K562 (cell line): ENCODE measurements around the gene ITSN1.

Experiments used
- BACH1 ChIP-seq: fragments of 200-800 bp; sonication (Bioruptor generic); IDR thresholded peaks from 2 replicates; pipeline ENCODE4 v1.6.1; 2016; ENCODE audit warnings: missing genetic modification characterization, missing compliant biosample characterization
- EP300 ChIP-seq: IDR thresholded peaks from 2 replicates; pipeline ENCODE4 v1.6.1; 2012; ENCODE audit warnings: low read length, improper control_type of control experiment
- FOS ChIP-seq: IDR thresholded peaks from 3 replicates; pipeline ENCODE4 v1.6.1; 2011; ENCODE audit not compliant: insufficient read length; ENCODE audit errors: extremely low read depth
- FOXP4 ChIP-seq: sonication (generic); formaldehyde crosslinking; IDR thresholded peaks from 2 replicates; pipeline ENCODE4 v1.8.0; 2022; ENCODE audit warnings: mild to moderate bottlenecking, missing genetic modification reagents, borderline replicate concordance
- MAX ChIP-seq: sonication (generic); formaldehyde crosslinking; IDR thresholded peaks from 2 replicates; pipeline ENCODE4 v1.9.0; 2022; ENCODE audit warnings: mild to moderate bottlenecking, missing genetic modification reagents
- POLR3G ChIP-seq: IDR thresholded peaks from 2 replicates; pipeline ENCODE4 v1.6.1; 2011; ENCODE audit not compliant: insufficient read length, insufficient replicate concordance; ENCODE audit errors: extremely low read depth
- RBM34 ChIP-seq: fragments of 200-400 bp; formaldehyde crosslinking; IDR thresholded peaks from 2 replicates; pipeline ENCODE4 v1.6.1; 2018; ENCODE audit warnings: low read length, borderline replicate concordance; ENCODE audit not compliant: insufficient read depth
- TSC22D4 ChIP-seq: fragments of 450-650 bp; IDR thresholded peaks from 2 replicates; pipeline ENCODE4 v1.6.1; 2016; ENCODE audit warnings: missing genetic modification characterization, missing biosample characterization, control low read depth
- XRCC4 ChIP-seq: IDR thresholded peaks from one replicate; pipeline ENCODE4 v1.6.1; 2011; ENCODE audit not compliant: insufficient read depth, insufficient read length; ENCODE audit errors: extremely low read depth
- ZNF274 ChIP-seq: IDR thresholded peaks from 2 replicates; pipeline ENCODE4 v1.6.1; 2011; ENCODE audit warnings: low read depth, mild to moderate bottlenecking, low read length, moderate library complexity, borderline replicate concordance
- ZNF644 ChIP-seq: fragments of 200-800 bp; sonication (Bioruptor generic); IDR thresholded peaks from 2 replicates; pipeline ENCODE4 v1.6.1; 2016; ENCODE audit warnings: low read depth, missing genetic modification characterization, missing compliant biosample characterization
- ZNF766 ChIP-seq: fragments of 200-800 bp; sonication (Bioruptor generic); conservative IDR thresholded peaks from 2 replicates; pipeline ENCODE4 v1.6.1; 2016; ENCODE audit warnings: missing genetic modification characterization, missing compliant biosample characterization
- TF ChIP-seq, protein P1 (sequence below): sonication (generic); formaldehyde crosslinking; IDR thresholded peaks from 2 replicates; pipeline ENCODE4 v1.5.0; 2020; ENCODE audit warnings: missing genetic modification reagents

DNA sequence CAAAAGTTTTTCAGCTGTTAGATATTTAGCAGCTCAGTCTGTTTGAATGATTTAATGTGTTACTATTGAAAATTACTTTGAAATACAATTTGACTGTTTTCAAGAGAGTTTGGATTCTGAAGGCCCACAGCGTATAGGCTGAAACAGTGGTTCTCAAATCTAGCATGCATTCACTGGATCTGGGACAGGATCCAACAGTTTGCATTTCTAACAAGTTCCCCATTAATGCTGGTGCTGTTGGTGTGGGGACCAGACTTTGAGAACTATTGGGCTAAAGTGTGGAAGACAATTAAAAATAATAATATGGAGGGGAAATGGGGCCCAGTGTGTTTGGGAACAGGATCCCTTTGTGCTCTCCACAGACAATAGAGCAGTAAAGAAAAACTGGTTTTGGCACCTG is 31.9 kb downstream of the ITSN1 start:
- TF ChIP-seq ZNF644 (no peak), ZNF274 (no peak), EP300 (no peak), POLR3G (no peak), ZNF766 (CRISPR knock-in tag) (no peak), BACH1 (tag) (no peak), FOS (no peak), RBM34 (no peak), XRCC4 (no peak), TSC22D4 (tag) (no peak), FOXP4 (no peak), MAX (CRISPR knock-in tag) (no peak)
- TF ChIP-seq, protein P1, sequence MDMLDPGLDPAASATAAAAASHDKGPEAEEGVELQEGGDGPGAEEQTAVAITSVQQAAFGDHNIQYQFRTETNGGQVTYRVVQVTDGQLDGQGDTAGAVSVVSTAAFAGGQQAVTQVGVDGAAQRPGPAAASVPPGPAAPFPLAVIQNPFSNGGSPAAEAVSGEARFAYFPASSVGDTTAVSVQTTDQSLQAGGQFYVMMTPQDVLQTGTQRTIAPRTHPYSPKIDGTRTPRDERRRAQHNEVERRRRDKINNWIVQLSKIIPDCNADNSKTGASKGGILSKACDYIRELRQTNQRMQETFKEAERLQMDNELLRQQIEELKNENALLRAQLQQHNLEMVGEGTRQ (CRISPR knock-in tag) = no peak
